CD4-positive, alpha-beta T cell treated with Interferon gamma for 1 hour (primary cell): ENCODE data around the gene C1QTNF9.
"Not testable (repeated sequence)": the region's sequence is repeated elsewhere in the genome, so short reads cannot be mapped to it uniquely, and the experiment has no call there.

Experiments
- DNase-seq: peaks from one replicate; pipeline ENCODE4 v3.0.0-alpha.2; 2020

The C1QTNF9 gene

DNA sequence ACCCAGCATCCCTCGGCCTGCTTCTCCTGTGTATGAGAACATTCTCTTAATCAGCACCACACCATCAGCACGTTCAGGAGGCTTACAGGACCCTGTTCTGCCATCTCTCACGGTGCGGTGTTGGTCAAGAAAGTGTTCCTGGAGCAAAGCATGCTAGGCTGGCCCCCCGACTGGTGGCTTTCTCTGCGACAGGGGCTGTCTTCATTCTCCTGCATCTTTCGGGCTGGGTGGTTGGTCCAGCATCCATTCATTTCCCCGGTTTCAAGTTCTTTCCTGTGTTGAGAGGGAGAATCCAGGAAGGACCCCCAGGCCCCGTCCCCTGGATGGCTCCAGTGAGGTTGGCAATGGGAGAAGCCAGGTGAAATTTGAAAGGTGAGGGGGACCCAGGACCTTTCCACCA, 55.8 kb downstream of the C1QTNF9 start:
- DNase-seq, result no peak

DNA sequence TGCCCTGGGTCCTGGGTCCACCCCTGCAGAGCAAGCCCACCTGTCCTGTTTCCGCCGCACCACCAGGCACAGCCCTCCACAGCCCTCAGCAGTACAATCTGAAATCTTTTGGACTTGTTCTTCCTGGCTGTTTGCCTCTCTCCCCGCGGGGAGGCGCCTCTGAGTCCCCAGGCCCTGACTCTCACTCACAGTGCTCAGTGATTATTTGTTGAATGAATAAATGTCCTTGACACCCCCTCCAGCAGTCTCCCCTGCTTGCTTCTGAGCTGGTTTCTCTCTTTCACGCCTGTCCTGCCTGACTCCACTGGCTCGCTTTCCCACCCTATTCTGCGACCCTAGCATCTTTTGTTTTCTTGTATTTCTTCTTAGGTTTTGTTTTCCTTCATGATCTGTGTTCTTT, 56.9 kb downstream of the C1QTNF9 start:
- DNase-seq, result not testable (repeated sequence)

DNA sequence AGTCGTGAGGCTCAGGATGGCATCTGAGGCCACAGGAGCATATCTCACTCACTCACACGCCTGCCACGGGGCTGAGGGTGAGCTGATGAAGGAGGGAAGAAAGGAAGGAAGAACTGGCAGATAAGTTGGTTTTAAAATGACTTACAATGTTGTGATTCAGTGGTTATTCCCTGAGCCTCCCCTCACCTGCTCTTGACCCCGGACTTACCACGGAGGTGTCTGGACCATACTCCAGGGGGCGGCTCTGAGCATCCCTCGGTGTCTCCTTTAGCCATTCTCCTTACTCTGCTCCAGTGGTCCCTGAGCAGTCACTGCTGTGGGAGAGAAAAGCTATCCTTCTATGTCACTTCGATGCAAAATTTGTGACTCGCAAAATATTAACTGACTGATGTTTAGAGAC, 61.9 kb downstream of the C1QTNF9 start:
- not testable (repeated sequence) for DNase-seq
